ENCODE data around the gene MMP17. TPM values are rescaled to one million over a fixed set of nuclear protein-coding genes. Genes with fewer than 3 reads are reported as not detected.

MMP17 gene
- total and polyA plus RNA-seq, 2 donors (not counting 3 experiments of a cell fraction or from before 2014, with no cell fraction given), result 3.6 to 10.8 TPM

DNA sequence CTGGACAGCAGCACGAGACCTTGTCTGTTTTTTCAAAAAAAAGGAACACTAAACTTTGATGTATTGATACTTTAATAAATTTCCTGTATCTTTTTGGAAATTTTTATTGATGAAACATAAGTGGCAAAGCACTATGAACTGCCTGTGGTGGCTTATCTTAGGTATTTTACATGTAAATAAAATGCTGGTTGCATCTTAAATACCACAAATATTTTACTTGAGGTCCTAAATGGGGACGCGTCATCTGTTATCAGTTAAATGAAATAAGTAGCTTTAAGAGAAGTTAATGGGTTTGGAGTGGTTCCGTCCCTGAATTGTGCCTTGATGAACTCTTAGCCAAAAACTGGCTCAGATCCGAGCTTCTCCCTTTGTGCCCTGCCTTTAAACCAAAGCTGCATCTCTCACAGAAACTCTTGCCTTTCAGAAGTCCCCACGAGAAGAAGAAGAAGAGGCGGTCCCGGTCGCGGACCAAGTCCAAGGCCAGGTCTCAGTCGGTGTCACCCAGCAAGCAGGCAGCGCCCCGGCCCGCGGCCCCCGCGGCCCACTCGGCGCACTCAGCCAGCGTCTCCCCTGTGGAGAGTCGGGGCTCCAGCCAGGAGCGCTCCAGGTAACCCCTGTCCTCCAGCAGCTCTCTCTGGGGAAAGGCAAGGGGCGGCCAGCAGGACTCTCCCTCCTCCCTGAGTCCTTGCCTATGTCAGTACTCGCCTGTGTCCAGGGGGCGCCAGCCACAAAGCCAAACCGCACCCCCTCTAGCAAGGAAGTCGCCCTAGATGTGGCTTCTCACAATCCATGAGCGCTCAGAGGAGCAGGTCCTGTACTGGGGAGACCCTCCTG lies 31.2 kb upstream of the MMP17 start:
- dilution Hi-C loops (cut with MboI; ENCODE audit: extremely low pct_ligation_motif_present, low sequenced_read_pairs) (no loop called here), intact Hi-C loops (cut with micrococcal nuclease) (no loop called here)
- no peaks in the 10 kb centered on the region for H3K9me3 ChIP-seq (replicated peaks; ENCODE audit: control insufficient read depth, insufficient read depth, low read length)
- FAIRE-seq, result no peak
- H3K4me3 ChIP-seq (replicated peaks in 1 of 3; ENCODE audit: insufficient read depth in 1 of 3, low read depth in 1 of 3, low read length in 3 of 3), result no peak overlapping the region
- ChIA-PET POLR2A (no interaction called here), CTCF (no interaction called here)
- no peaks in the 10 kb centered on the region for H3K27me3 ChIP-seq (ENCODE audit: control insufficient read depth in 2 of 2, insufficient read depth in 2 of 2, low read length in 2 of 2)
- no peak overlapping the region for H3K4me2 ChIP-seq (ENCODE audit: insufficient read depth, low read length)
- H3K4me1 ChIP-seq (ENCODE audit: control insufficient read depth, extremely low read depth, insufficient read depth, low read length), result no peaks in the 10 kb centered on the region
- no peak overlapping the region for H2AFZ ChIP-seq (ENCODE audit: low read depth, low read length)
- peaks cover 3 to 7% of the 10 kb centered on the region in 2 experiments for H3K36me3 ChIP-seq (ENCODE audit: control insufficient read depth in 2 of 2, extremely low read depth in 1 of 2, insufficient read depth in 2 of 2, low read length in 2 of 2)
- H3K9me1 ChIP-seq (replicated peaks; ENCODE audit: control insufficient read depth, extremely low read depth, insufficient read depth, low read length), result no peaks in the 10 kb centered on the region
- H3K9ac ChIP-seq (replicated peaks; ENCODE audit: extremely low read depth, insufficient read depth, low read length), result no peak overlapping the region
- BruUV-seq (replicated peaks), result no TSS peak
- no peak for DNase-seq (ENCODE audit: low read depth, low spot score)
- H3K27ac ChIP-seq (ENCODE audit: insufficient read depth, low read depth, low read length), result no peak overlapping the region
- H3K79me2 ChIP-seq (ENCODE audit: control insufficient read depth, insufficient read depth, low read length), result no peaks in the 10 kb centered on the region
- no peaks in the 10 kb centered on the region for H4K20me1 ChIP-seq (replicated peaks; ENCODE audit: control insufficient read depth, extremely low read depth, insufficient read depth, low read length)
- TF ChIP-seq, protein P1, sequence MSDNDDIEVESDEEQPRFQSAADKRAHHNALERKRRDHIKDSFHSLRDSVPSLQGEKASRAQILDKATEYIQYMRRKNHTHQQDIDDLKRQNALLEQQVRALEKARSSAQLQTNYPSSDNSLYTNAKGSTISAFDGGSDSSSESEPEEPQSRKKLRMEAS (IDR thresholded peaks at IDR 0.05; ENCODE audit: insufficient read depth, insufficient read length), result no peak

DNA sequence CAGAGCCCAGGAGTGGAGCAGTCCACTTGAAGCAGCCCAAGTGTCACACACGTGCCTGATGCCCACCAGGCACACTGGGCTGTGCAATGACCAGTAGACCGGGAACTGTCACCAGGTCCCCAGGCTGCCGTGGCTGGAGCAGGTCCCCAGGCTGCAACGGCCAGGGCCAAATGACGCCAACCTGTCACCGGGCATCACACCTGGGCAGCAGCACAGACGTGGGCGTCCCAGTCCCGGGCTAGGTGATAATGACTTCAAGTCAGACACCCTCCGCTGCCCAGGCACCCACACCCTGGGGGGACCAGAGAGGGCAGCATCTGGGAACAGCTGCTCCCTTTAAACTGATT lies 30.6 kb upstream of the MMP17 start:
- BruUV-seq (replicated peaks), result no TSS peak
- no peaks in the 10 kb centered on the region for H3K27me3 ChIP-seq (ENCODE audit: control insufficient read depth in 2 of 2, insufficient read depth in 2 of 2, low read length in 2 of 2)
- no peak overlapping the region for H3K4me2 ChIP-seq (ENCODE audit: insufficient read depth, low read length)
- dilution Hi-C loops (cut with MboI; ENCODE audit: extremely low pct_ligation_motif_present, low sequenced_read_pairs) (no loop called here), intact Hi-C loops (cut with micrococcal nuclease) (no loop called here)
- DNase-seq (ENCODE audit: low read depth, low spot score) (no peak), FAIRE-seq (no peak)
- TF ChIP-seq JUN (IDR thresholded peaks at IDR 0.05; ENCODE audit: borderline replicate concordance, insufficient read depth, insufficient read length, low read depth) (no peak), FOS (IDR thresholded peaks at IDR 0.05; ENCODE audit: borderline replicate concordance, insufficient read depth, low read length) (no peak), EZH2 (IDR thresholded peaks at IDR 0.05; ENCODE audit: borderline replicate concordance, low read depth, low read length, severe bottlenecking) (no peak), MYC (IDR thresholded peaks at IDR 0.05; ENCODE audit: low read depth, low read length) (no peak), POLR2AphosphoS5 (IDR thresholded peaks at IDR 0.05; ENCODE audit: insufficient read depth, low read depth, low read length) (no peak), POLR2A (IDR thresholded peaks at IDR 0.05; ENCODE audit: low read depth, low read length) (no peak), GATA2 (IDR thresholded peaks at IDR 0.05; ENCODE audit: insufficient read depth, insufficient read length, low read depth, low read length) (no peak)
- TF ChIP-seq, protein P2, sequence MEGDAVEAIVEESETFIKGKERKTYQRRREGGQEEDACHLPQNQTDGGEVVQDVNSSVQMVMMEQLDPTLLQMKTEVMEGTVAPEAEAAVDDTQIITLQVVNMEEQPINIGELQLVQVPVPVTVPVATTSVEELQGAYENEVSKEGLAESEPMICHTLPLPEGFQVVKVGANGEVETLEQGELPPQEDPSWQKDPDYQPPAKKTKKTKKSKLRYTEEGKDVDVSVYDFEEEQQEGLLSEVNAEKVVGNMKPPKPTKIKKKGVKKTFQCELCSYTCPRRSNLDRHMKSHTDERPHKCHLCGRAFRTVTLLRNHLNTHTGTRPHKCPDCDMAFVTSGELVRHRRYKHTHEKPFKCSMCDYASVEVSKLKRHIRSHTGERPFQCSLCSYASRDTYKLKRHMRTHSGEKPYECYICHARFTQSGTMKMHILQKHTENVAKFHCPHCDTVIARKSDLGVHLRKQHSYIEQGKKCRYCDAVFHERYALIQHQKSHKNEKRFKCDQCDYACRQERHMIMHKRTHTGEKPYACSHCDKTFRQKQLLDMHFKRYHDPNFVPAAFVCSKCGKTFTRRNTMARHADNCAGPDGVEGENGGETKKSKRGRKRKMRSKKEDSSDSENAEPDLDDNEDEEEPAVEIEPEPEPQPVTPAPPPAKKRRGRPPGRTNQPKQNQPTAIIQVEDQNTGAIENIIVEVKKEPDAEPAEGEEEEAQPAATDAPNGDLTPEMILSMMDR (IDR thresholded peaks at IDR 0.05; ENCODE audit: extremely low read depth in 1 of 2, insufficient read depth in 1 of 2, low read depth in 1 of 2, low read length in 2 of 2), result no peak
- TF ChIP-seq, protein P1 (IDR thresholded peaks at IDR 0.05; ENCODE audit: insufficient read depth, insufficient read length), result no peak
- ChIA-PET CTCF (interaction anchor here (1.3 kb wide), 1 partner anchor 29 kb away, joined by 3 read pairs; no protein-coding TSS in a partner anchor), POLR2A (no interaction called here)
- no peak overlapping the region for H3K9ac ChIP-seq (replicated peaks; ENCODE audit: extremely low read depth, insufficient read depth, low read length)
- H3K4me1 ChIP-seq (ENCODE audit: control insufficient read depth, extremely low read depth, insufficient read depth, low read length), result no peaks in the 10 kb centered on the region
- H3K9me3 ChIP-seq (replicated peaks; ENCODE audit: control insufficient read depth, insufficient read depth, low read length), result no peaks in the 10 kb centered on the region
- no peak overlapping the region for H3K27ac ChIP-seq (ENCODE audit: insufficient read depth, low read depth, low read length)
- no peaks in the 10 kb centered on the region for H4K20me1 ChIP-seq (replicated peaks; ENCODE audit: control insufficient read depth, extremely low read depth, insufficient read depth, low read length)
- no peak overlapping the region for H3K4me3 ChIP-seq (replicated peaks in 1 of 3; ENCODE audit: insufficient read depth in 1 of 3, low read depth in 1 of 3, low read length in 3 of 3)
- no peaks in the 10 kb centered on the region for H3K79me2 ChIP-seq (ENCODE audit: control insufficient read depth, insufficient read depth, low read length)
- no peaks in the 10 kb centered on the region for H3K9me1 ChIP-seq (replicated peaks; ENCODE audit: control insufficient read depth, extremely low read depth, insufficient read depth, low read length)
- H2AFZ ChIP-seq (ENCODE audit: low read depth, low read length), result no peak overlapping the region
- H3K36me3 ChIP-seq (ENCODE audit: control insufficient read depth in 2 of 2, extremely low read depth in 1 of 2, insufficient read depth in 2 of 2, low read length in 2 of 2), result peaks cover 3 to 9% of the 10 kb centered on the region in 2 experiments
